Liver (tissue), 9 donors: ENCODE data around the gene COPS8. TPM values are rescaled to one million over a fixed set of nuclear protein-coding genes. Genes with fewer than 3 reads are reported as not detected.

Experiments
- DNase-seq: peaks from one replicate; pipeline ENCODE4 v3.0.0-alpha.2; 2017; ENCODE audit warnings: low spot score
- H3K27ac ChIP-seq, 2 donors: one replicate each; pipeline ENCODE4 v1.7.0; 2013; ENCODE audit warnings: inconsistent platforms in 2 of 2, low read length in 2 of 2, control low read depth in 1 of 2, low read depth in 1 of 2, mild to moderate bottlenecking in 1 of 2
- H3K27me3 ChIP-seq, 4 donors: one replicate each; pipeline versions ENCODE4 v1.6.1 to v1.7.0; 2013; ENCODE audit warnings: low read length in 3 of 4, inconsistent platforms in 1 of 4, mild to moderate bottlenecking in 1 of 4, moderate library complexity in 1 of 4; ENCODE audit not compliant: control insufficient read depth in 4 of 4, insufficient read depth in 4 of 4
- H3K36me3 ChIP-seq, 4 donors: one replicate each; pipeline versions ENCODE4 v1.6.1 to v1.7.0; 2013; ENCODE audit warnings: low read length in 3 of 4, mild to moderate bottlenecking in 3 of 4, low read depth in 1 of 4, moderate library complexity in 1 of 4; ENCODE audit not compliant: control insufficient read depth in 4 of 4, insufficient read depth in 3 of 4
- H3K4me1 ChIP-seq, 4 donors: one replicate each; pipeline versions ENCODE4 v1.6.1 to v1.7.0; 2013; ENCODE audit warnings: low read length in 3 of 4, mild to moderate bottlenecking in 3 of 4, moderate library complexity in 1 of 4; ENCODE audit not compliant: control insufficient read depth in 4 of 4, insufficient read depth in 4 of 4
- H3K4me3 ChIP-seq, 3 donors: one replicate each; pipeline versions ENCODE4 v1.6.1 to v1.7.0; 2013; ENCODE audit warnings: low read length in 3 of 3, control low read depth in 1 of 3, low read depth in 1 of 3, mild to moderate bottlenecking in 1 of 3
- H3K9ac ChIP-seq, 2 donors: one replicate each; pipeline ENCODE4 v1.7.0; 2013; ENCODE audit warnings: low read length in 2 of 2, mild to moderate bottlenecking in 2 of 2, moderate library complexity in 2 of 2, control low read depth in 1 of 2, low read depth in 1 of 2
- H3K9me3 ChIP-seq, 4 donors: one replicate each; pipeline versions ENCODE4 v1.6.1 to v1.7.0; 2013; ENCODE audit warnings: low read length in 3 of 4; ENCODE audit not compliant: control insufficient read depth in 4 of 4
- EGR1 ChIP-seq, 2 donors: IDR thresholded peaks; 2 replicates each; pipeline ENCODE4 v1.6.1; 2016 to 2018; ENCODE audit warnings: antibody characterized with exemption in 2 of 2, low read depth in 2 of 2
- FOXA1 ChIP-seq: IDR thresholded peaks from 2 replicates; pipeline ENCODE4 v1.6.1; 2016; ENCODE audit warnings: antibody characterized with exemption
- FOXA2 ChIP-seq: IDR thresholded peaks from 2 replicates; pipeline ENCODE4 v1.6.1; 2016; ENCODE audit warnings: antibody characterized with exemption
- HNF4A ChIP-seq, 2 donors: conservative IDR thresholded peaks; 2 replicates each; pipeline ENCODE4 v1.6.1; 2016; ENCODE audit warnings: antibody characterized with exemption in 2 of 2, mild to moderate bottlenecking in 2 of 2
- HNF4G ChIP-seq: IDR thresholded peaks from 2 replicates; pipeline ENCODE4 v1.6.1; 2016; ENCODE audit warnings: antibody characterized with exemption
- JUND ChIP-seq, 2 donors: IDR thresholded peaks; 2 replicates each; pipeline ENCODE4 v1.6.1; 2016; ENCODE audit warnings: antibody characterized with exemption in 2 of 2
- MAX ChIP-seq: IDR thresholded peaks from 2 replicates; pipeline ENCODE4 v1.6.1; 2016; ENCODE audit warnings: antibody characterized with exemption
- NR2F2 ChIP-seq: IDR thresholded peaks from 2 replicates; pipeline ENCODE4 v1.6.1; 2016; ENCODE audit warnings: antibody characterized with exemption
- RAD21 ChIP-seq, 2 donors: IDR thresholded peaks; 2 replicates each; pipeline ENCODE4 v1.6.1; 2016; ENCODE audit warnings: antibody characterized with exemption in 2 of 2, mild to moderate bottlenecking in 2 of 2
- RXRA ChIP-seq, 2 donors: IDR thresholded peaks; 2 replicates each; pipeline ENCODE4 v1.6.1; 2017 to 2018; ENCODE audit warnings: antibody characterized with exemption in 2 of 2, mild to moderate bottlenecking in 1 of 2
- TAF1 ChIP-seq: conservative IDR thresholded peaks from 2 replicates; pipeline ENCODE4 v1.6.1; 2016; ENCODE audit warnings: antibody characterized with exemption, mild to moderate bottlenecking
- YY1 ChIP-seq: IDR thresholded peaks from 2 replicates; pipeline ENCODE4 v1.6.1; 2016; ENCODE audit warnings: antibody characterized with exemption, mild to moderate bottlenecking
- ZBTB33 ChIP-seq: IDR thresholded peaks from 2 replicates; pipeline ENCODE4 v1.6.1; 2016; ENCODE audit warnings: antibody characterized with exemption
- WGBS: extraction: QIAGEN DNeasy Blood & Tissue Kit; methylation state at CpG from one replicate; pipeline ENCODE4 v1.1.7; 2013; 5-methylcytosine and 5-hydroxymethylcytosine counted together
- polyA plus RNA-seq, 2 donors: library from polyadenylated mRNA; stranded (reverse) in 1 of 2; unstranded in 1 of 2; fragments of 200-250 nt in 1 of 2; fragments of >200 nt in 1 of 2; fragmentation: Nextera tagmentation in 1 of 2; extraction: Ambion mirVana in 1 of 2; gene quantifications; one replicate each; pipeline versions ENCODE4 v1.2.1 to v1.2.3, GENCODE V29; 2013 to 2015
- total RNA-seq, 2 donors: library from RNA; depleted of rRNA; stranded (reverse); fragments of >200 nt; gene quantifications; one replicate each; pipeline ENCODE4 v1.2.3, GENCODE V29; 2014
- TF ChIP-seq, protein P1 (sequence below): fragments of 150-350 bp; IDR thresholded peaks from 2 replicates; pipeline ENCODE4 v1.5.1; 2017; ENCODE audit warnings: improper control_type of control experiment, low read depth, low read length; ENCODE audit not compliant: missing input control
- TF ChIP-seq, protein P2 (sequence below): IDR thresholded peaks from 2 replicates; pipeline ENCODE4 v1.6.1; 2016; ENCODE audit warnings: antibody characterized with exemption, mild to moderate bottlenecking
- donor health status: healthy.
- donor health status: healthy.
- donor health status: healthy.
- donor health status: healthy.
- donor health status: healthy.

The COPS8 gene
- total and polyA plus RNA-seq, 4 donors: 19.1 to 32.9 (median 20.1) TPM

DNA sequence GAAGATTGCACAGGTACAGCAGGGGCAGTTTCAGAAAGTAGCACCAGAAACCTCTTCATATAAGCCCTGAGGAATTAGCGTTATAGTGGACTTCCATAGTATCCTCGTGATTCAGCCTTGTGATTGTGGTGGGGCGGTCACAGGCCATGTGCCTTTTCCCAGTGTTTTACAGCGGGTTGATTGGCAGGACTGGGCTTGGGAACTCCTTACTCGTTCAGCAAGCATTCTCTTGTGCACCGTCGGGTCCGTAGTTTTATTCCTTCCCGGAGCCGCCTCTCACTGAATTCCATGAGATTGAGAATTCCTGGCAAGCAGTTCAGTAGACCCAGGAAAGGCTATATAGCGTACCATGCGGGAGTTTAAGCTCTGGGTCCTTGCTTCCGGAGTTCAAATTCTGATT is 5.2 kb downstream of the COPS8 start:
- H3K4me3 ChIP-seq: no peak overlapping the region
- TF ChIP-seq, protein P1, sequence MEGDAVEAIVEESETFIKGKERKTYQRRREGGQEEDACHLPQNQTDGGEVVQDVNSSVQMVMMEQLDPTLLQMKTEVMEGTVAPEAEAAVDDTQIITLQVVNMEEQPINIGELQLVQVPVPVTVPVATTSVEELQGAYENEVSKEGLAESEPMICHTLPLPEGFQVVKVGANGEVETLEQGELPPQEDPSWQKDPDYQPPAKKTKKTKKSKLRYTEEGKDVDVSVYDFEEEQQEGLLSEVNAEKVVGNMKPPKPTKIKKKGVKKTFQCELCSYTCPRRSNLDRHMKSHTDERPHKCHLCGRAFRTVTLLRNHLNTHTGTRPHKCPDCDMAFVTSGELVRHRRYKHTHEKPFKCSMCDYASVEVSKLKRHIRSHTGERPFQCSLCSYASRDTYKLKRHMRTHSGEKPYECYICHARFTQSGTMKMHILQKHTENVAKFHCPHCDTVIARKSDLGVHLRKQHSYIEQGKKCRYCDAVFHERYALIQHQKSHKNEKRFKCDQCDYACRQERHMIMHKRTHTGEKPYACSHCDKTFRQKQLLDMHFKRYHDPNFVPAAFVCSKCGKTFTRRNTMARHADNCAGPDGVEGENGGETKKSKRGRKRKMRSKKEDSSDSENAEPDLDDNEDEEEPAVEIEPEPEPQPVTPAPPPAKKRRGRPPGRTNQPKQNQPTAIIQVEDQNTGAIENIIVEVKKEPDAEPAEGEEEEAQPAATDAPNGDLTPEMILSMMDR: no peak
- TF ChIP-seq HNF4A (conservative IDR thresholded peaks at IDR 0.05) (no peak), TAF1 (no peak), ZBTB33 (no peak), YY1 (no peak), NR2F2 (no peak), JUND (IDR thresholded peaks at IDR 0.05) (no peak), RXRA (IDR thresholded peaks at IDR 0.05) (no peak), EGR1 (IDR thresholded peaks at IDR 0.05; ENCODE audit: low read depth in 2 of 2) (no peak), RAD21 (IDR thresholded peaks at IDR 0.05) (no peak), FOXA2 (no peak), FOXA1 (no peak)
- TF ChIP-seq, protein P2, sequence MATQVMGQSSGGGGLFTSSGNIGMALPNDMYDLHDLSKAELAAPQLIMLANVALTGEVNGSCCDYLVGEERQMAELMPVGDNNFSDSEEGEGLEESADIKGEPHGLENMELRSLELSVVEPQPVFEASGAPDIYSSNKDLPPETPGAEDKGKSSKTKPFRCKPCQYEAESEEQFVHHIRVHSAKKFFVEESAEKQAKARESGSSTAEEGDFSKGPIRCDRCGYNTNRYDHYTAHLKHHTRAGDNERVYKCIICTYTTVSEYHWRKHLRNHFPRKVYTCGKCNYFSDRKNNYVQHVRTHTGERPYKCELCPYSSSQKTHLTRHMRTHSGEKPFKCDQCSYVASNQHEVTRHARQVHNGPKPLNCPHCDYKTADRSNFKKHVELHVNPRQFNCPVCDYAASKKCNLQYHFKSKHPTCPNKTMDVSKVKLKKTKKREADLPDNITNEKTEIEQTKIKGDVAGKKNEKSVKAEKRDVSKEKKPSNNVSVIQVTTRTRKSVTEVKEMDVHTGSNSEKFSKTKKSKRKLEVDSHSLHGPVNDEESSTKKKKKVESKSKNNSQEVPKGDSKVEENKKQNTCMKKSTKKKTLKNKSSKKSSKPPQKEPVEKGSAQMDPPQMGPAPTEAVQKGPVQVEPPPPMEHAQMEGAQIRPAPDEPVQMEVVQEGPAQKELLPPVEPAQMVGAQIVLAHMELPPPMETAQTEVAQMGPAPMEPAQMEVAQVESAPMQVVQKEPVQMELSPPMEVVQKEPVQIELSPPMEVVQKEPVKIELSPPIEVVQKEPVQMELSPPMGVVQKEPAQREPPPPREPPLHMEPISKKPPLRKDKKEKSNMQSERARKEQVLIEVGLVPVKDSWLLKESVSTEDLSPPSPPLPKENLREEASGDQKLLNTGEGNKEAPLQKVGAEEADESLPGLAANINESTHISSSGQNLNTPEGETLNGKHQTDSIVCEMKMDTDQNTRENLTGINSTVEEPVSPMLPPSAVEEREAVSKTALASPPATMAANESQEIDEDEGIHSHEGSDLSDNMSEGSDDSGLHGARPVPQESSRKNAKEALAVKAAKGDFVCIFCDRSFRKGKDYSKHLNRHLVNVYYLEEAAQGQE: no peak
- H3K9ac ChIP-seq: no peak overlapping the region
- H3K27ac ChIP-seq: no peak overlapping the region
- peaks cover 2 to 27% (median 17%) of the 10 kb centered on the region in 4 donors for H3K36me3 ChIP-seq
- peaks cover 0 to 11% (median 10%) of the 10 kb centered on the region in 4 donors for H3K4me1 ChIP-seq
- DNase-seq: no peak
- WGBS: 96% methylated on average over 13 of the region's 13 CpGs
- H3K27me3 ChIP-seq: no peaks in the 10 kb centered on the region
- H3K9me3 ChIP-seq: no peaks in the 10 kb centered on the region

- Histone ChIP-seq H3K4me1 (peaks cover 0 to 3% (median 3%) of the 10 kb centered on the region in 4 donors), H3K27ac (no peak overlapping the region), H3K4me3 (no peak overlapping the region), H3K36me3 (peaks cover 2 to 36% (median 25%) of the 10 kb centered on the region in 4 donors), H3K9ac (no peak overlapping the region), H3K9me3 (no peaks in the 10 kb centered on the region), H3K27me3 (no peaks in the 10 kb centered on the region)
- no peak for DNase-seq
- 87% methylated on average over 7 of the region's 7 CpGs for WGBS
- TF ChIP-seq HNF4A (conservative IDR thresholded peaks at IDR 0.05): no peak
- TF ChIP-seq TAF1: no peak
- no peak for TF ChIP-seq FOXA2
- TF ChIP-seq EGR1 (IDR thresholded peaks at IDR 0.05; ENCODE audit: low read depth in 2 of 2): no peak
- no peak for TF ChIP-seq NR2F2
- TF ChIP-seq MAX: no peak
- no peak for TF ChIP-seq JUND (IDR thresholded peaks at IDR 0.05)
- no peak for TF ChIP-seq HNF4G
- no peak for TF ChIP-seq RAD21 (IDR thresholded peaks at IDR 0.05)
- no peak for TF ChIP-seq ZBTB33
- no peak for TF ChIP-seq RXRA (IDR thresholded peaks at IDR 0.05)
- TF ChIP-seq, protein P2: no peak
Observed at GRCh38 chr2:237091779-237092436, 6.2 kb downstream of the COPS8 start.
